Progenitor cell of endocrine pancreas (in vitro differentiated cells): ENCODE measurements around the gene SRRD. TPM values are rescaled to one million over a fixed set of nuclear protein-coding genes. Genes with fewer than 3 reads are reported as not detected.
A peak's percentile ranks its signal among the peaks of the same experiment; 100 is the strongest.

Source experiments
- DNase-seq: peaks from one replicate; pipeline ENCODE4 v3.0.0; 2021; ENCODE audit warnings: low spot score; ENCODE audit not compliant: unreplicated experiment
- H3K27ac Mint-ChIP-seq: 2 replicates; pipeline ENCODE4 v1.8.0; 2021; ENCODE audit warnings: mild to moderate bottlenecking, moderate library complexity, mixed read lengths
- H3K27me3 Mint-ChIP-seq: 2 replicates; pipeline ENCODE4 v1.8.0; 2021; ENCODE audit warnings: mixed read lengths
- H3K36me3 Mint-ChIP-seq: 2 replicates; pipeline ENCODE4 v1.8.0; 2022; ENCODE audit warnings: mixed read lengths; ENCODE audit not compliant: insufficient read depth
- H3K4me1 Mint-ChIP-seq: 2 replicates; pipeline ENCODE4 v1.8.0; 2021; ENCODE audit warnings: low read depth, mixed read lengths
- H3K4me3 Mint-ChIP-seq: 2 replicates; pipeline ENCODE4 v1.8.0; 2021; ENCODE audit warnings: low read depth, mild to moderate bottlenecking, moderate library complexity, mixed read lengths
- H3K9me3 Mint-ChIP-seq: 2 replicates; pipeline ENCODE4 v1.8.0; 2021; ENCODE audit warnings: low read depth, mixed read lengths
- CTCF ChIP-seq: fragments of 200-600 bp; sonication (generic); IDR thresholded peaks from one replicate; pipeline ENCODE4 v1.5.0; 2021; ENCODE audit warnings: antibody characterized with exemption, mild to moderate bottlenecking; ENCODE audit not compliant: unreplicated experiment
- total RNA-seq: library from RNA; stranded (reverse); gene quantifications from 2 replicates; pipeline ENCODE4 v1.2.1, GENCODE V29; 2021

SRRD gene
- total RNA-seq, 1 donor from 2014 or later: 23.2 TPM

DNA sequence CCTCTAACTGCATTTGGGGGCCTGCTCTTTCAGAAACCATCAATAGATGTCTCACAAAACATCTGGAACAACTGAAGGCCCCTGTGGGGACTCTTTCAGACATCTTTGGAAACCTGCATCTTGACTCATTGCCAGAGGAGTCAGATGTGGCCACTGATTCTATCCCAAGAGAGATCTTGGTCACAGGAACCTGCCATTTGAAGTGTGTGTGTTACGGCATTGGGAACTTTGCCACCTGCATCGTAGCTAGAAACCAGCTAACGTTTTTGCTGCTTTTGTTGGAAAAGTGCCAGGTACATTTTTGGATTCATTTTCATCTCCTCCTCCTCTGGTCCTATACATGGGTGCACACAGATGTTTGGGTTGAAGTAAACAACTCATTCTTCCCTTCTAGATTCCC is 4.3 kb downstream of the SRRD start:
- no peaks in the 10 kb centered on the region for H3K27me3 Mint-ChIP-seq
- H3K36me3 Mint-ChIP-seq: peaks cover 8% of the 10 kb centered on the region

GRCh38 chr22:26489447-26490036 is 5.9 kb downstream of the SRRD start:
- Mint-ChIP-seq H3K36me3 (peaks cover 11% of the 10 kb centered on the region), H3K4me3 (no peak overlapping the region), H3K4me1 (peaks cover 4% of the 10 kb centered on the region), H3K9me3 (no peaks in the 10 kb centered on the region), H3K27me3 (no peaks in the 10 kb centered on the region), H3K27ac (peak overlapping the region; percentile 78)
- no peak for DNase-seq
- no peak for TF ChIP-seq CTCF

More for the DNA sequence above, 4.3 kb downstream of the SRRD start:
- Mint-ChIP-seq H3K9me3 (no peaks in the 10 kb centered on the region), H3K4me3 (no peak overlapping the region), H3K27ac (no peak overlapping the region), H3K4me1 (peaks cover 11% of the 10 kb centered on the region)
- no peak for DNase-seq
- TF ChIP-seq CTCF: no peak

GRCh38 chr22:26492220-26492619 is 8.5 kb downstream of the SRRD start:
- DNase-seq: no peak
- Mint-ChIP-seq H3K36me3 (peaks cover 15% of the 10 kb centered on the region), H3K4me1 (peaks cover 4% of the 10 kb centered on the region), H3K27ac (no peak overlapping the region), H3K27me3 (no peaks in the 10 kb centered on the region), H3K9me3 (no peaks in the 10 kb centered on the region), H3K4me3 (no peak overlapping the region)
- TF ChIP-seq CTCF: no peak

DNA sequence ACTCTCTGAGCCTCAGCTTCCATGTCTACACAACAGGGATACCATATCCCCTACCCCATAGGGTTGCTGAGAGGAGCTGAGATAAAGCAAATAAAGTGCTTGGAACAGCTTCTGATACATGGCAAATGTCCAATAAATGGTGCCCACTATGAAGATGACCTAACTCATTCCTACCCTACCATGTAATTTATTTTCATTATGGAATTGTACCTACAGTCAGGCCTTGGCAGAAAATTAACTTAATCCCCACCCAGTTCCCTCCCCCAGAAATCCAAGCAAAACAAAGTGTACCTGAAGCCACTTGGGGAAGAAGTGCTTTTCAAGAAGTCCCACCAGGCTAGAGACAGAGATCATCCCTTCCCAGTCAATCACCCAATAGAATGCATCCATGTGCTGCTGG is 10.8 kb downstream of the SRRD start:
- Mint-ChIP-seq H3K36me3 (peaks cover 15% of the 10 kb centered on the region), H3K27me3 (no peaks in the 10 kb centered on the region), H3K27ac (no peak overlapping the region), H3K4me3 (no peak overlapping the region), H3K9me3 (no peaks in the 10 kb centered on the region), H3K4me1 (no peaks in the 10 kb centered on the region)
- no peak for TF ChIP-seq CTCF
- no peak for DNase-seq

DNA sequence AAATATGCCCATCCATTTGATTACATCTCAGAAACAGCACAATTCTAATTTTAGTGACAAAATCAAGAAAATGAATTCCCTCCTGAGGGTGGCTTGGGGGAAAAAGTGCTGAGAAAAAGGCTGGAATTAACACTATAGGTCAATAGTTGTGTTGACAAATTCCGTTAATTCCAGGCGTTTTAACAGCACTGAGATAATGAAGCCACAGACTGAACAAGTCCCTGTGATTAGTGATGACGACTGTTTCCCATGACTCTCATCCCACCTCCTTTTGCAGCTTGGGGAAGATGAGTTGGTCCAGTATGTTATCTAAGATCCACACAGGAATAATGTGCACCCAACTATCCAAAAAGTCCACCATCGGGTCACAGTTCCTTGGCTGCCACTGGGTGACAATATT is 12.8 kb downstream of the SRRD start:
- Mint-ChIP-seq H3K27me3 (no peaks in the 10 kb centered on the region), H3K4me1 (no peaks in the 10 kb centered on the region), H3K36me3 (peaks cover 21% of the 10 kb centered on the region), H3K27ac (no peak overlapping the region), H3K9me3 (no peaks in the 10 kb centered on the region), H3K4me3 (no peak overlapping the region)
- no peak for TF ChIP-seq CTCF
- no peak for DNase-seq
